ENCODE data around the gene PDE8B. TPM values are rescaled to one million over a fixed set of nuclear protein-coding genes. Genes with fewer than 3 reads are reported as not detected.

The PDE8B gene
- total and polyA plus RNA-seq, 9 donors = 0.73 to 26.7 (median 6.4) TPM

DNA sequence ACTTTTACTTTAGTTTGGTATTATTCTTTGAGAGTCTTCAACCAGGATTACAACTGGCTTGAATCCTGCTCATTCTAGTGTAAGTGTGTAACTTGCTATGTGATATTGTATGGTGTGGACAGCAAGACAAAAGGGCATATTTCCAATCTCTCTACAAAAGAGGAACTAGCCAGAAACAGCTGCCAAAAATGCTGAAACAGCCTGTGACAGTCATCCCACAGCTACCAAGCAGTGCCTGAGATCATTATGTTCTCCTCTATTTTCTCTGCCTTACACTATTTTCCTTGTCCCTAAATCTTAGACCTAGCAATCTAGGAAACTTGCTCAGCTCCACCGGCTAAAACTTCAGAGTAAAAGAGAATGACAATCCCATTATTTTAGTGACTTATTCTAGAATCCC, 238.8 kb downstream of the PDE8B start:
- WGBS, 3 donors = 92 to 97% (median 97%) methylated on average over 1 of the region's 1 CpG
- H3K9me3 ChIP-seq = peaks cover 0 to 6% of the 10 kb centered on the region in 2 donors
- H3K27ac ChIP-seq = no peak overlapping the region
- no peak overlapping the region for H3K4me3 ChIP-seq
- no peaks in the 10 kb centered on the region for H3K27me3 ChIP-seq
- TF ChIP-seq POLR2A (IDR thresholded peaks at IDR 0.05) (no peak), EP300 (IDR thresholded peaks at IDR 0.05) (no peak)
- TF ChIP-seq, protein P1, sequence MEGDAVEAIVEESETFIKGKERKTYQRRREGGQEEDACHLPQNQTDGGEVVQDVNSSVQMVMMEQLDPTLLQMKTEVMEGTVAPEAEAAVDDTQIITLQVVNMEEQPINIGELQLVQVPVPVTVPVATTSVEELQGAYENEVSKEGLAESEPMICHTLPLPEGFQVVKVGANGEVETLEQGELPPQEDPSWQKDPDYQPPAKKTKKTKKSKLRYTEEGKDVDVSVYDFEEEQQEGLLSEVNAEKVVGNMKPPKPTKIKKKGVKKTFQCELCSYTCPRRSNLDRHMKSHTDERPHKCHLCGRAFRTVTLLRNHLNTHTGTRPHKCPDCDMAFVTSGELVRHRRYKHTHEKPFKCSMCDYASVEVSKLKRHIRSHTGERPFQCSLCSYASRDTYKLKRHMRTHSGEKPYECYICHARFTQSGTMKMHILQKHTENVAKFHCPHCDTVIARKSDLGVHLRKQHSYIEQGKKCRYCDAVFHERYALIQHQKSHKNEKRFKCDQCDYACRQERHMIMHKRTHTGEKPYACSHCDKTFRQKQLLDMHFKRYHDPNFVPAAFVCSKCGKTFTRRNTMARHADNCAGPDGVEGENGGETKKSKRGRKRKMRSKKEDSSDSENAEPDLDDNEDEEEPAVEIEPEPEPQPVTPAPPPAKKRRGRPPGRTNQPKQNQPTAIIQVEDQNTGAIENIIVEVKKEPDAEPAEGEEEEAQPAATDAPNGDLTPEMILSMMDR (IDR thresholded peaks at IDR 0.05) = no peak
- H3K36me3 ChIP-seq = no peaks in the 10 kb centered on the region
- H3K4me1 ChIP-seq (ENCODE audit: insufficient read depth) = no peaks in the 10 kb centered on the region
- intact Hi-C loops (cut with DNase I) = no loop called here
- no peak for DNase-seq

DNA sequence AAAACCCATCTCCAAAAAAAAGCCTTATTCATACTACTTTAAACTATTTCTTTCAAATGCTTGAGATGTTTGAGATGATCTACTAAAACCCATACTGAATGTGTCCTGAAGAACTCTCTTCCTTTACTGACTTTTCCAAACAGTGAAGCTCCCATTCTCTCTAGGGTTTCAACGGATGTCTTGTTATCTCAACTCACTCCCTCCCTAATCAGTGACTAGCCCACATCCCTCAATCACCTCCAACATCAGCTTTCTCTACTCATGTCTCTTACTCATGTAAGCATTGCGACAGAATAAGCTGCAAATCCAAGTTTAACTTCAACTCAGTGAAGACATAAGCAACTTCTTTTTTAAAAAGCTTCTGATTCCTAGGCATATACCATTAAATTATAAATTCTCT, 239.5 kb downstream of the PDE8B start:
- intact Hi-C loops (cut with DNase I) = no loop called here
- TF ChIP-seq, protein P1 (IDR thresholded peaks at IDR 0.05) = no peak
- TF ChIP-seq EP300 (IDR thresholded peaks at IDR 0.05) (no peak), POLR2A (IDR thresholded peaks at IDR 0.05) (no peak)

DNA sequence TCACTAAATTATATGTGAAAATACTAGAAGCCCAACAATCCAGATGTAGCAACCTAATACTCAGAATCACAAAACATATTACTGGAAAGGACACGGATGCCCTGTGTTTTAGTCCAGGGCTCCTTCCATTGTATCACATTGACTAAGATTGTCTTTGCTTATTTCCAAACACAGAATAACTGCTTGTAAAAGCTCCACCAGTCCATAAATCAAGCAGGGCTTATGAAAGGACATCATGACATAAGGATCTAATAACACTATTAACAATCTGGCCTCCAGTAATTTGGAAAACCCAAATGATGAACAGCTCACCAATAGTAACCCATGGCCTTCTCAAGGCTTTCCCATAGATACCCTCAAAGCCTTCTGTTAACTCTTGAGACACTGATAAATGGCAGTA, 241.9 kb downstream of the PDE8B start:
- no peak for DNase-seq

More for the DNA sequence above, 239.5 kb downstream of the PDE8B start:
- no peak overlapping the region for H3K4me3 ChIP-seq
- no peaks in the 10 kb centered on the region for H3K27me3 ChIP-seq
- WGBS, 3 donors = 24 to 56% (median 52%) methylated on average over 2 of the region's 2 CpGs
- no peak overlapping the region for H3K27ac ChIP-seq
- H3K4me1 ChIP-seq (ENCODE audit: insufficient read depth) = no peaks in the 10 kb centered on the region
- no peak for DNase-seq
- H3K36me3 ChIP-seq = no peaks in the 10 kb centered on the region
- peaks cover 0 to 6% of the 10 kb centered on the region in 2 donors for H3K9me3 ChIP-seq

DNA sequence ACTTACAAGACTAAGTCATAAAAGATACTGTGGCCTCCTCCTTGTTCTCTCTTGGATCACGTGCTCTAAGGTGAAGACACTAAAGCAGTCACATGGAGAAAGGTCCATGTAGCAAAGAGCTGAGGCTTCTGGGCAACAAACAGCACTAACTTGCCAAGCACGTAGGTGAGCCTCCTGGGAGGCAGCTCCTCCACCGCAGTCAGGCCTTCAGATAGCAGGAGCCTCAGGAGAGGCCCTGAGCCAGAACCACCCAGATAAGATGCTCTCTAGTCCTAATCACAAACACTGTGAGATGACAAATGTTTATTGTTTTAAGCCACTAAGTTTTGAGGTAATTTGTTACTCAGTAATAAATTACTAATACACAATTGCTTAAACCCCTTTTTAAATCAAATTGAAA, 243.6 kb downstream of the PDE8B start:
- H3K36me3 ChIP-seq = no peaks in the 10 kb centered on the region
- no peak overlapping the region for H3K4me3 ChIP-seq
- no peaks in the 10 kb centered on the region for H3K9me3 ChIP-seq
- H3K27ac ChIP-seq = no peak overlapping the region
- H3K27me3 ChIP-seq = no peaks in the 10 kb centered on the region
- no peaks in the 10 kb centered on the region for H3K4me1 ChIP-seq (ENCODE audit: insufficient read depth)
- 87 to 96% (median 90%) methylated on average over 3 of the region's 3 CpGs for WGBS, 3 donors
- no peak for DNase-seq
- TF ChIP-seq, protein P1 (IDR thresholded peaks at IDR 0.05) = no peak
- no peak for TF ChIP-seq POLR2A (IDR thresholded peaks at IDR 0.05)
- no peak for TF ChIP-seq EP300 (IDR thresholded peaks at IDR 0.05)
- intact Hi-C loops (cut with DNase I) = no loop called here

More for the DNA sequence above, 241.9 kb downstream of the PDE8B start:
- 93 to 97% (median 94%) methylated on average over 1 of the region's 1 CpG for whole genome bisulfite sequencing, 3 donors
- H3K9me3 ChIP-seq = peaks cover 0 to 3% of the 10 kb centered on the region in 2 donors
- H3K36me3 ChIP-seq = no peaks in the 10 kb centered on the region
- no peaks in the 10 kb centered on the region for H3K4me1 ChIP-seq (ENCODE audit: insufficient read depth)
- H3K4me3 ChIP-seq = no peak overlapping the region
- TF ChIP-seq POLR2A (IDR thresholded peaks at IDR 0.05) = no peak
- TF ChIP-seq, protein P1 (IDR thresholded peaks at IDR 0.05) = no peak
- no peak for TF ChIP-seq EP300 (IDR thresholded peaks at IDR 0.05)
- H3K27ac ChIP-seq = no peak overlapping the region
- H3K27me3 ChIP-seq = no peaks in the 10 kb centered on the region
- intact Hi-C loops (cut with DNase I) = no loop called here

Data from ovary (tissue), 9 donors.